Activated CD8-positive, alpha-beta memory T cell treated with anti-CD3 and anti-CD28 coated beads for 48 hours (primary cell): ENCODE results near the gene POGZ.

Experiments used
- DNase-seq, 3 experiments: peaks; one replicate each; pipeline ENCODE4 v3.0.0-alpha.2; 2020; ENCODE audit warnings: low read depth in 2 of 3, low spot score in 2 of 3

POGZ gene

GRCh38 chr1:151459331-151460046 lies at the start of gene POGZ:
TSS of gene POGZ (minus strand) at chr1:151459494. CDS start at chr1:151442204, 17,290 bp downstream.
- peak; percentile 74 to 92 (median 88) for DNase-seq

- DNase-seq: no peak
Measured at GRCh38 chr1:151508833-151509232, 49.5 kb upstream of the POGZ start.

- no peak for DNase-seq
Measured at GRCh38 chr1:151504759-151505158, 45.5 kb upstream of the POGZ start.

- no peak for DNase-seq
Measured at GRCh38 chr1:151504252-151504651, 45.0 kb upstream of the POGZ start.

GRCh38 chr1:151502859-151503780 lies 43.8 kb upstream of the POGZ start:
- DNase-seq: no peak

- no peak for DNase-seq
Measured at GRCh38 chr1:151502035-151502700, 42.9 kb upstream of the POGZ start.

- no peak for DNase-seq
Measured at GRCh38 chr1:151501474-151501873, 42.2 kb upstream of the POGZ start.

- DNase-seq: no peak
Measured at GRCh38 chr1:151499930-151500329, 40.6 kb upstream of the POGZ start.

- no peak for DNase-seq
Measured at GRCh38 chr1:151499365-151499764, 40.1 kb upstream of the POGZ start.

GRCh38 chr1:151495316-151495715 lies 36.0 kb upstream of the POGZ start:
- no peak for DNase-seq

- DNase-seq: no peak
Measured at GRCh38 chr1:151494741-151495281, 35.5 kb upstream of the POGZ start.

GRCh38 chr1:151493042-151493441 lies 33.7 kb upstream of the POGZ start:
- DNase-seq: no peak

GRCh38 chr1:151492120-151492519 lies 32.8 kb upstream of the POGZ start:
- DNase-seq: no peak

GRCh38 chr1:151491641-151492040 lies 32.3 kb upstream of the POGZ start:
- no peak for DNase-seq

GRCh38 chr1:151486557-151486956 lies 27.3 kb upstream of the POGZ start:
- DNase-seq: no peak

GRCh38 chr1:151485685-151486255 lies 26.5 kb upstream of the POGZ start:
- DNase-seq: no peak

GRCh38 chr1:151482017-151482416 lies 22.7 kb upstream of the POGZ start:
- DNase-seq: no peak

GRCh38 chr1:151479462-151479861 lies 20.2 kb upstream of the POGZ start:
- DNase-seq: no peak

GRCh38 chr1:151478923-151479322 lies 19.6 kb upstream of the POGZ start:
- DNase-seq: no peak

GRCh38 chr1:151478140-151478812 lies 19.0 kb upstream of the POGZ start:
- no peak for DNase-seq

- no peak for DNase-seq
Measured at GRCh38 chr1:151477066-151477465, 17.8 kb upstream of the POGZ start.
